GM19351 (cell line): ENCODE data around the gene CFAP46.
"Not testable (repeated sequence)": the region's sequence is repeated elsewhere in the genome, so short reads cannot be mapped to it uniquely, and the experiment has no call there.

Experiments used
- ATAC-seq: cut with Tn5 transposase; IDR thresholded peaks from one replicate; pipeline ENCODE4 v1.9.1; 2021; ENCODE audit warnings: mild to moderate bottlenecking, moderate library complexity; ENCODE audit not compliant: unreplicated experiment

CFAP46 gene

DNA sequence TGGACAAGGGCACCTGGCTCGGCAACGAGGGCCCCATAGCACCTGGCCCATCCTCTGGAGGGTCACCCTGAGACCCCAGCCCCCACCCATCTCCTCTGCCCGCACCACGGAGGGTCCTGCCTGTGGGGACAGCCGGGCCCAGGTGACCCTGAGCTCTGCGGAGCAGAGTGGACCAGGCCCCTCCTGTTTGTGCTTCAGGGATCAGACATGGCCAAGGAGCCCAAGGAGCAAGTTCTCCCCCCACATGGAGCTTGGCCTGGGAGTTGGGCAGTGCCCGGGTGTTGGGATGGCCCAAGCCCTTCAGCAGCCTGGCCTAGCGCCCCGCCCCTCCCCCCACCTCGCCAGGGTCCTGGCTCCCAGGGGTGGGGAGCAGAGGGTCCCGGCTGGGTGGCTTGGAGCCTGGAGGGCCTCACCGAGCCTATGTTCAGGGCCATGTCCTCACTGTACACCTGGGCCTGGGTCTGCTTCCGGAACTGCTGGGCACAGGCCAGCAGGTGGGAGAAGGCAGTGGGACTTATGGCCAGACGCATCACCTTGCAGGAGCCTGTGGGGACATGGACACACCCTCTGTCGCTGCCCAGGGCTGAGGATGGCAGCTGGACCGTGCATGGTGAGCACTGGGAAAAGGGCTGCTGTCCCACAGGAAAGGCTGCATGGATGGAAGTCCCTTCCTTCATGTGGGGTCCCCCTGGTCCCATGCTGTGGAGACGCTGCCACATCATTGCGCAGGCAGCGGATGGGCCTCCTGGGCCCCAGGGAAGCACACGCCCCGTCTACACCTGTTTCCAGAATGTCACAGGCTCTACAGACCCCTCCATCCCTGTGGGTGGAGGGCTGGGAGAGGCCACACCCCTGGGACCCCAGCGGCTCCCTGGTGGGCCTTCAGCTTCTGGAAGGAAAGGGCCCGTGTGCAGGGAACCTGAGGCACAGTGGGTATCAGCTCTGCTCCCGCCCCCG is 107.2 kb downstream of the CFAP46 start:
- no peak for ATAC-seq

DNA sequence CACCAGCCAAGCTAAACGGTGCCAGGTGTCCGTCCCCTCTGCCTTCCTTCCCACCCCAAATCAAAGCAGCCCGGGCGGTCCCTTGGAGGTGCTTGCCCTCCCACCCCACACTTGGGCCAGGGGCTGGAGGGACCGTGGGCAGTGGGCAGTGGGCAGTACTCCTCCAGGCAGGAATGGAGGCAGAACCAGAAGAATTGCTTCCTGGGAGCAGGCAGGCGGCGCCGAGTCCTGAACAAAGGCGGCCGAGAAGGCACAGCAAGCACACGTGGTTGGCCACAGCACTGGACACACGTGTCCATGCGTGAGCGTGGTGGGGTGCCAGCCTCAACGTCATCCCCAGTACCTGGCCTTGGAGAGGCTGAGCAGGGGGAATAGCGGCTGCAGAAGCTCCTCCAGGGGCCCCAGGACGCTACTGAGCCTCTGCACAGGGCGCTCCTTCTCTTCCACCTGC is 108.0 kb downstream of the CFAP46 start:
- ATAC-seq, result no peak

DNA sequence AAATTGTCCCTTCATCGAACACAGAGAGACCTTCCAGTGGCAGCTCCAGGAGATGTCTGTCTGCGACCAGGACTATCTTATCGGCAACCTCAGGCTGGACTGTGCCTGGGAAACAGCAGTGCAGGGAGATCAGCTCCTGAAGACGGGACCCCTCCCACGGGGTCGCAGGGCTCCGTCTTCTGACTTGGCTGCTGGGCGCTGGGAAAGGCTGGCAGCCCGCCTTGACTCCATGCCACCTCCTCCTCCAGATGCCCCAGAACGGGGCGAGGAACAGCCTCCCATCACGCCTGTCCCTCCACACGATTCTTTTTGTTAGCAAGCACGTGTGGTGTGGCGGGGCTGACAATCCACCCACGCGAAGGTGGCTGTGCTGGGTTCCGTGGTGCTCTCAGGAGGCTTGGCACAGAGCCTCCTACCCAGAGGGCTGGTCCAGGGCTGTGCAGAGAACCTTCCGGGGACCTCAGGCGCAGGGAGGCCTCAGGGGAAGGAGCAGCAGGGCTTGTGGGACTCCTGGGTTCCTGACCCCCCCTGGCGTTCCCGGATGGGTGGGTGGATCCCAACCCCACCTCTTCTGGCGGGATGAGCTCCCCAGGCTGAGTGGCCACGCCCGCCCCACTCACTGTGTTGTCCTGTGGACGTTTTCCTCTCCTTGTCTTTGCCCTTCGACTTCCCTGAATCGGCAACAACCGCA is 108.8 kb downstream of the CFAP46 start:
- ATAC-seq, result no peak

- ATAC-seq, result no peak
Observed at GRCh38 chr10:132832186-132832969, 110.0 kb downstream of the CFAP46 start.

- ATAC-seq, result no peak
Observed at GRCh38 chr10:132829403-132829802, 113.0 kb downstream of the CFAP46 start.

GRCh38 chr10:132828681-132829080 is 113.7 kb downstream of the CFAP46 start:
- ATAC-seq, result no peak

- no peak for ATAC-seq
Observed at GRCh38 chr10:132827861-132828539, 114.4 kb downstream of the CFAP46 start.

- ATAC-seq, result no peak
Observed at GRCh38 chr10:132827423-132827789, 115.0 kb downstream of the CFAP46 start.

GRCh38 chr10:132826524-132827422 is 115.6 kb downstream of the CFAP46 start:
- no peak for ATAC-seq

DNA sequence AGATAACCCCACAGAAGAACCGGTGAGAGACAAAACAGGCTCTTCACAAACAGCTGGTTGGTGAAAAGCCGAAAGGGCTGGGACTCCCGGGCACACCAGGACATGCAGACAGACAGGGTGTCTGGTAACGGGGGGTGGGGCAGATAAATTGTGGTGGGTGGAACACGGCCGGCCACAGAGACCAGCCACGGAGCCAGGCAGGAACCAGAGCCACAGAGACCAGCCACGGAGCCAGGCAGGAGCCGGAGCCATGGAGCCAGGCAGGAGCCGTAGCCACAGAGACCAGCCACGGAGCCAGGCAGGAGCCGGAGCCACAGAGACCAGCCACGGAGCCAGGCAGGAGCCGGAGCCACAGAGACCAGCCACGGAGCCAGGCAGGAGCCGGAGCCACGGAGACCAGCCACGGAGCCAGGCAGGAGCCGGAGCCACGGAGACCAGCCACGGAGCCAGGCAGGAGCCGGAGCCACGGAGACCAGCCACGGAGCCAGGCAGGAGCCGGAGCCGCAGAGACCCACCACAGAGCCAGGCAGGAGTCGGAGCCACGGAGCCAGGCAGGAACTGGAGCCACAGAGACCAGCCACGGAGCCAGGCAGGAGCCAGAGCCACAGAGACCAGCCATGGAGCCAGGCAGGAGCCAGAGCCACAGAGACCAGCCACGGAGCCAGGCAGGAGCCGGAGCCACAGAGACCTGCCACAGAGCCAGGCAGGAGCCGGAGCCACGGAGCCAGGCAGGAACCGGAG is 116.4 kb downstream of the CFAP46 start:
- not testable (repeated sequence) for ATAC-seq

DNA sequence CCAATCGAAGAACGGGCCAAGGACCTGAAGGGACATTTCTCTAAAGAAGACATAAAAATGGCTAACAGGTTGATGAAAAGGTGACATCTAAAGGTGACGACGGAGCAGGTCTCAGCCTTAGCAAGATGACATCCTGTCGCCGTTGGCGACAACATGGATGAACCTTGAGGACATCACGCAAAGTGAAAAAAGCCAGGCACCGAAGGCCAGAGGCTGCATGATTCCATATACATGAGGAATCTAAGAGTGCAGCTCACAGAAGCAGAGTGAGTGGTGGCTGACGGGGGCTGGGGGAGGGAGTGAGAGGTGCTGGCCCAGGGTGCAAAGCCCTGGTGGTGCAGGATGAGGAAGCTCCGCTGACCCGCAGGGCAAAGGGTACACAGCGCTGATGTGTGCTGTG is 122.3 kb downstream of the CFAP46 start:
- ATAC-seq, result no peak

- ATAC-seq, result no peak
Observed at GRCh38 chr10:132817701-132818211, 124.6 kb downstream of the CFAP46 start.

GRCh38 chr10:132816718-132817117 is 125.7 kb downstream of the CFAP46 start:
- no peak for ATAC-seq

GRCh38 chr10:132815168-132815857 is 127.1 kb downstream of the CFAP46 start:
- ATAC-seq, result no peak

- no peak for ATAC-seq
Observed at GRCh38 chr10:132814469-132814856, 127.9 kb downstream of the CFAP46 start.

GRCh38 chr10:132813560-132814468 is 128.6 kb downstream of the CFAP46 start:
- ATAC-seq, result no peak

DNA sequence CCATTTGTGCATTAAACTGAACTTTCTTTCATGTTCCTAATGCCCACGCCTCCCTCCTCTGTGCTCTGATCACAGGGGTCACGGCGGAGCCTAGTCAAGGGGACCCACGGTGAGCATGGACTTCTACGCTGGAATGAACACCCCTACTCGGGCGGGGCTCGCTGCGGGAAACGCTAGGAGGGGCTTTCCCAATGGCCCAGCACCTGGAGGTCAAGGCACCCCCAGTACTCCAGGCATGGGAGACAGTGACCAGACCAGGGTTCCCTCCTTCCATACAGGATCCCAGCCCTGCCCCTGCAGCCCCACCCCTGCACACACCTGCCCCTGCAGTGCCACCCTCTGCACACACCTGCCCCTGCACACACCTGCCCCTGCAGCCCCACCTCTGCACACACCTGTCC is 129.4 kb downstream of the CFAP46 start:
- ATAC-seq, result no peak
